Esophagus squamous epithelium (tissue), 4 donors: ENCODE measurements around the gene RAB6B.

Experiments used
- POLR2A ChIP-seq, 4 donors: fragments of 450-650 bp; IDR thresholded peaks; one replicate each; pipeline ENCODE4 v1.6.1; 2017; ENCODE audit warnings: antibody characterized with exemption in 4 of 4, mild to moderate bottlenecking in 4 of 4, moderate library complexity in 3 of 4
- TF ChIP-seq, protein P1 (sequence below), 6 experiments: fragments of 450-650 bp in 4 of 6; fragments of 200-600 bp in 2 of 6; sonication (generic) in 2 of 6; IDR thresholded peaks; one replicate each; pipeline ENCODE4 v1.5.1; 2016 to 2019; ENCODE audit warnings: antibody characterized with exemption in 6 of 6, mild to moderate bottlenecking in 4 of 6, moderate library complexity in 4 of 6

DNA sequence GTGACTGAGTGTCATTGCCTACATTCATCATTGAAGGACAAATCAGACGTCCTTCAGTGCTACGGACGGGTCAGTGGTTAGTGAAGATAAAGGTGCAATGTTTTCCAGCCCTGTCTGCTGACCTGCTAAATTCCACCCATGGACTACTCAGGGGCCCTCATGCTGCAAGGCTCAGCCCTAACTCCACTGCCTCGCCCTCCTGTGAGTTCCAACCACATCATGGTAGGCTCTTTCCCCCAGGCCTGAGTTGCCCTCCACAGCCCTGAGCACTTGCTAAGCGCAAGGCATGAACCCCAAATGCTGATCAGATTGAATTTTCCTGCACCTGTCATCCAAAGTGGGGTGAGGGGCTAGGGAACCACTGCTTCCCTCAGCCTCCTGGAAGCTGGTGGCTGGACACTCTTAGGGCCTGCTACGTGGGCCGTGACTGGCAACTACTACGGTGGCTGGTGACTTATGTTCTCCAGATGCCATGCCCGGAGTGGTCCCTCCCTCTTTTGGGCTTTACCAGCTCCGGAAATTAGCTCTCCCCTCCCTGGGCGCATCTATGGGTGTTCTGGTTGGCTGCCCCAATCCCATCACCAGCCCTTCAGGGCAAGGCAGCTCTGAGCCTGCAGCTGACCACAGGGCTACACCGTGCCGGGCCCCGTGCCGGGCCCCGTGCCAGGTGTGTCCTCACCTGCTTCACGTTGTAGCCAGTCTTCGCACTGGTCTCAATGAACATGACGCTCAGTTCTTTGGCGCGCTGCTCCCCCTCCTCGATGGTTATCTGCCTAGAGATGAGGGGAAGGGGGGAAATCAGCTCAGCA, 58.0 kb downstream of the RAB6B start:
- no peak for TF ChIP-seq POLR2A (IDR thresholded peaks at IDR 0.05)
- TF ChIP-seq, protein P1, sequence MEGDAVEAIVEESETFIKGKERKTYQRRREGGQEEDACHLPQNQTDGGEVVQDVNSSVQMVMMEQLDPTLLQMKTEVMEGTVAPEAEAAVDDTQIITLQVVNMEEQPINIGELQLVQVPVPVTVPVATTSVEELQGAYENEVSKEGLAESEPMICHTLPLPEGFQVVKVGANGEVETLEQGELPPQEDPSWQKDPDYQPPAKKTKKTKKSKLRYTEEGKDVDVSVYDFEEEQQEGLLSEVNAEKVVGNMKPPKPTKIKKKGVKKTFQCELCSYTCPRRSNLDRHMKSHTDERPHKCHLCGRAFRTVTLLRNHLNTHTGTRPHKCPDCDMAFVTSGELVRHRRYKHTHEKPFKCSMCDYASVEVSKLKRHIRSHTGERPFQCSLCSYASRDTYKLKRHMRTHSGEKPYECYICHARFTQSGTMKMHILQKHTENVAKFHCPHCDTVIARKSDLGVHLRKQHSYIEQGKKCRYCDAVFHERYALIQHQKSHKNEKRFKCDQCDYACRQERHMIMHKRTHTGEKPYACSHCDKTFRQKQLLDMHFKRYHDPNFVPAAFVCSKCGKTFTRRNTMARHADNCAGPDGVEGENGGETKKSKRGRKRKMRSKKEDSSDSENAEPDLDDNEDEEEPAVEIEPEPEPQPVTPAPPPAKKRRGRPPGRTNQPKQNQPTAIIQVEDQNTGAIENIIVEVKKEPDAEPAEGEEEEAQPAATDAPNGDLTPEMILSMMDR (IDR thresholded peaks at IDR 0.05) = no peak
